ENCODE data around the gene ALOX12B.

ALOX12B gene

DNA sequence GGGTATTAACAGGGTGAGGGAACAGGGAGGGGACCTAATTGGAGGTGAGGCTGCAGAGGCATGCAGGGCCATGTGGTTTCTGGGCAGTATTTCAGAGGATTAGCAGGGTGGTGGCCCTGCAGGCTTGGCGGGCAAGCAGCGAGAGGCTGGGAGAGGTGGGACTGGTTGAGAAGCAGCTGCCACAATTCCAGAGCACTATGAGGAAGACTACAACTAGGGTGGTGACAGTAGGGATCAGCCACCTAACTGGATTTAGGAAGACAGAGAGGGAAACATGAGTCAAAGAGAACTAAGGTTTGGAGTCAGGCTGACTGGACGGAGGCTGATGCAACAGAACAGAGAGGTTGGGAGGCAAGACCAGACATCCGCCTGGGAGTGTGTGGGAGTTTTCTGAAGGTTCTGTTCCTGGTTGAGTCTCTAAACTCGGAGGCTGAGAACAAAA lies 18.5 kb upstream of the ALOX12B start:
- Histone ChIP-seq H3K9ac (ENCODE audit: low read length in 5 of 5) (no peak overlapping the region), H3K4me1 (ENCODE audit: control insufficient read depth in 5 of 5, insufficient read depth in 5 of 5, low read length in 5 of 5) (peaks cover 0 to 8% (median 8%) of the 10 kb centered on the region in 5 donors), H3K27ac (ENCODE audit: low read depth, low read length) (no peak overlapping the region), H3K36me3 (ENCODE audit: control insufficient read depth in 5 of 5, insufficient read depth in 5 of 5, low read length in 5 of 5) (no peaks in the 10 kb centered on the region), H3K27me3 (ENCODE audit: control insufficient read depth in 5 of 5, insufficient read depth in 4 of 5, low read length in 5 of 5) (peaks cover 17 to 33% (median 24%) of the 10 kb centered on the region in 5 donors), H3K4me3 (ENCODE audit: low read depth in 1 of 5, low read length in 5 of 5) (no peak overlapping the region), H3K9me3 (ENCODE audit: control insufficient read depth in 5 of 5, low read length in 5 of 5) (no peaks in the 10 kb centered on the region)

DNA sequence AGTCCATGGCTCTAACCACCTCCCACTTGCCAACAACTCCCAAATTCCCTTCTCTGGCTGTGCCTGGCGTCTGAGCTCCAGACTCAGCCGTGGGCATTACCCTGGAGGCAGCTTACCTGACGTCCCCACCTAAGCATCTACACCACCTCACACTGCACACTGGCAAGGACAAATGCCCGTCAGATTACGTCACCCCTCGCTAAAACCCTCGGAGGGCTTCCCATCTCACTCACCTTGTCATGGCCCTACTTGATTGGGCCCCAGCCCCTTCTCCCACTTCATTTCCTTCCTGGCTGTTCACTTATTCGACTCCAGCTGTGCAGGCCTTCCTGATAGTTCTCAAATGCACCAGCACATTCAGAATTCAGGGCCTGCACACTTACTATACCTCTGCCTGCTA lies 17.4 kb upstream of the ALOX12B start:
- Histone ChIP-seq H3K9ac (ENCODE audit: low read length in 5 of 5) (no peak overlapping the region), H3K4me3 (ENCODE audit: low read depth in 1 of 5, low read length in 5 of 5) (no peak overlapping the region), H3K27me3 (ENCODE audit: control insufficient read depth in 5 of 5, insufficient read depth in 4 of 5, low read length in 5 of 5) (peaks cover 6 to 23% (median 13%) of the 10 kb centered on the region in 5 donors), H3K9me3 (ENCODE audit: control insufficient read depth in 5 of 5, low read length in 5 of 5) (no peaks in the 10 kb centered on the region), H3K27ac (ENCODE audit: low read depth, low read length) (no peak overlapping the region), H3K36me3 (ENCODE audit: control insufficient read depth in 5 of 5, insufficient read depth in 5 of 5, low read length in 5 of 5) (no peaks in the 10 kb centered on the region), H3K4me1 (ENCODE audit: control insufficient read depth in 5 of 5, insufficient read depth in 5 of 5, low read length in 5 of 5) (peaks cover 0 to 3% (median 3%) of the 10 kb centered on the region in 5 donors)

DNA sequence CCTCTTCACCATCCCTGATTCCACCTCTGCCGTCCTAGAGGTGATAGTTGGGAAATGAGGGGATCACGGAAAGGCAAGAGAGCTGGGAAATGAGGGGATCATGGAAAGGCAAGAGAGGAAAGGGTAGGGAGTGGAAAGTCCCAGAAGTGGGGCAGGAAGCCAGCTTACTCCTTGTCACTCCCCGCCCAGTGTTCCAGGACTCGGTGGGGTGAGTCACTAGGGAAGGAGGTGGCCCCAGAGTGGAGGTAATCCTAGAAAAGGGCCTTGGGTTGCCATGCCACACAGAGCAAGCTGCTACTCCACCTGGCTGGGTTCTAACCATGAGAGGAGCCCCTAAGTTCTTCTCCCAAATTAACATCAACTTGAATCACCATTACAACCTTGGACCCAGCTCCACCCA lies 16.0 kb upstream of the ALOX12B start:
- Histone ChIP-seq H3K4me3 (ENCODE audit: low read depth in 1 of 5, low read length in 5 of 5) (no peak overlapping the region), H3K9me3 (ENCODE audit: control insufficient read depth in 5 of 5, low read length in 5 of 5) (no peaks in the 10 kb centered on the region), H3K36me3 (ENCODE audit: control insufficient read depth in 5 of 5, insufficient read depth in 5 of 5, low read length in 5 of 5) (no peaks in the 10 kb centered on the region), H3K4me1 (ENCODE audit: control insufficient read depth in 5 of 5, insufficient read depth in 5 of 5, low read length in 5 of 5) (no peaks in the 10 kb centered on the region), H3K9ac (ENCODE audit: low read length in 5 of 5) (no peak overlapping the region), H3K27me3 (ENCODE audit: control insufficient read depth in 5 of 5, insufficient read depth in 4 of 5, low read length in 5 of 5) (peaks cover 0 to 10% (median 1%) of the 10 kb centered on the region in 5 donors), H3K27ac (ENCODE audit: low read depth, low read length) (no peak overlapping the region)

DNA sequence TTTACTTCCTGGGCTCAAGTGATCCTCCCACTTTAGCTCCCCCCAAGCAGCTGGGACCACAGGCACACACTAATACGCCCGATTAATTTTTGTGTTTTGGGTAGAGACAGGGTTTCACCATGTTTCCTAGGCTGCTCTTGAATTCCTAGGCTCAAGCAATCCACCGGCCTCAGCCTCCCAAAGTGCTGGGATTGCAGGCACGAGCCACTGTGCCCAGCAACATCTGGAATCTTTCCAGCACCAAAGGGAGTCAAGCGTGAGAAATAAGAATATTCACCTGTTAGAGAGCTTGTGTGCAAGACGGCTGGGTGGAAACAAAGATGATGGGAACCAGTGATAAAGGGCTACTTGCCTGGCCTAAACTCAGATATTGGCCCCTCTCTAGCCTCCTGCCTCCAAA lies 14.2 kb upstream of the ALOX12B start:
- H3K27me3 ChIP-seq (ENCODE audit: control insufficient read depth in 5 of 5, insufficient read depth in 4 of 5, low read length in 5 of 5) = peaks cover 0 to 9% (median 5%) of the 10 kb centered on the region in 5 donors
- H3K9ac ChIP-seq (ENCODE audit: low read length in 5 of 5) = no peak overlapping the region
- no peaks in the 10 kb centered on the region for H3K4me1 ChIP-seq (ENCODE audit: control insufficient read depth in 5 of 5, insufficient read depth in 5 of 5, low read length in 5 of 5)
- no peak overlapping the region for H3K27ac ChIP-seq (ENCODE audit: low read depth, low read length)
- no peaks in the 10 kb centered on the region for H3K9me3 ChIP-seq (ENCODE audit: control insufficient read depth in 5 of 5, low read length in 5 of 5)
- H3K4me3 ChIP-seq (ENCODE audit: low read depth in 1 of 5, low read length in 5 of 5) = no peak overlapping the region
- H3K36me3 ChIP-seq (ENCODE audit: control insufficient read depth in 5 of 5, insufficient read depth in 5 of 5, low read length in 5 of 5) = no peaks in the 10 kb centered on the region

DNA sequence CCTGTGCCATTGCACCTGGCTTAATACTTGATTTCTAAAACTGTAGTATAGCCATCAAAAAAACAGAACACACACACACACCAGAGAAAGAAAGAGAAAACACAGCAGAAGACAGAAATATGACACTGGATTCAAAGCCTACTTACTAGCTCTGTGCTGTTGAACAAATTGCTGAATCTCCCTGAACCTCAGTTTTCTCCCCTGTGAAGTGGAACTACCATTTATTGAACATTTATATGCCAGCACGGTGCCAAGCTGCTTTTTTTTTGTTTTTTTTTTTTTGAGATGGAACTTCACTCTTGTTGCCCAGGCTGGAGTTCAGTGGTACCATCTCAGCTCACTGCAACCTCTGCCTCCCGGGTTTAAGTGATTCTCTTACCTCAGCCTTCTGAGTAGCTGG lies 13.2 kb upstream of the ALOX12B start:
- Histone ChIP-seq H3K27ac (ENCODE audit: low read depth, low read length) (no peak overlapping the region), H3K4me1 (ENCODE audit: control insufficient read depth in 5 of 5, insufficient read depth in 5 of 5, low read length in 5 of 5) (no peaks in the 10 kb centered on the region), H3K27me3 (ENCODE audit: control insufficient read depth in 5 of 5, insufficient read depth in 4 of 5, low read length in 5 of 5) (peaks cover 3 to 12% (median 7%) of the 10 kb centered on the region in 5 donors), H3K9me3 (ENCODE audit: control insufficient read depth in 5 of 5, low read length in 5 of 5) (no peaks in the 10 kb centered on the region), H3K4me3 (ENCODE audit: low read depth in 1 of 5, low read length in 5 of 5) (no peak overlapping the region), H3K9ac (ENCODE audit: low read length in 5 of 5) (no peak overlapping the region), H3K36me3 (ENCODE audit: control insufficient read depth in 5 of 5, insufficient read depth in 5 of 5, low read length in 5 of 5) (no peaks in the 10 kb centered on the region)

DNA sequence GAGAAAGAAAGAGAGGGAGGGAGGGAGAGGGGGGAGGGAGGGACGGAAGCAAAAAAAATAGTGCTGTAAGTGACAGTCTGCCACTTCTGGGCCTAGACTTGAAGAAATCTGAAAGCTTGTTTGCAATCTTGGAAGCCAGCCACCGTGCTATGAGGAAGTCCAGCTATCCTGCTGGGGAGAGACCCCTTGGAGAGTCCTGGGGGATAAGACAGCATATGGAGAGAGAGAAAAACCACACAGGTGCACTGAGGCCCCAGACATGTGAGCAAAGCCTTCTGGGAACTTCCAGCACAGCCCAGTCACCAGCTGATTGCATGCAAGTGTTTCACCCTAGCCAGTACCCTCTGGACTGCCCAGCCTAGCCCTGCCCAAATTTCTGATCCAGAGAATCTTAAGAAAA lies 12.6 kb upstream of the ALOX12B start:
- H3K36me3 ChIP-seq (ENCODE audit: control insufficient read depth in 5 of 5, insufficient read depth in 5 of 5, low read length in 5 of 5) = no peaks in the 10 kb centered on the region
- no peak overlapping the region for H3K4me3 ChIP-seq (ENCODE audit: low read depth in 1 of 5, low read length in 5 of 5)
- H3K9ac ChIP-seq (ENCODE audit: low read length in 5 of 5) = no peak overlapping the region
- peaks cover 3 to 13% (median 11%) of the 10 kb centered on the region in 5 donors for H3K27me3 ChIP-seq (ENCODE audit: control insufficient read depth in 5 of 5, insufficient read depth in 4 of 5, low read length in 5 of 5)
- no peak overlapping the region for H3K27ac ChIP-seq (ENCODE audit: low read depth, low read length)
- H3K9me3 ChIP-seq (ENCODE audit: control insufficient read depth in 5 of 5, low read length in 5 of 5) = no peaks in the 10 kb centered on the region
- no peaks in the 10 kb centered on the region for H3K4me1 ChIP-seq (ENCODE audit: control insufficient read depth in 5 of 5, insufficient read depth in 5 of 5, low read length in 5 of 5)

DNA sequence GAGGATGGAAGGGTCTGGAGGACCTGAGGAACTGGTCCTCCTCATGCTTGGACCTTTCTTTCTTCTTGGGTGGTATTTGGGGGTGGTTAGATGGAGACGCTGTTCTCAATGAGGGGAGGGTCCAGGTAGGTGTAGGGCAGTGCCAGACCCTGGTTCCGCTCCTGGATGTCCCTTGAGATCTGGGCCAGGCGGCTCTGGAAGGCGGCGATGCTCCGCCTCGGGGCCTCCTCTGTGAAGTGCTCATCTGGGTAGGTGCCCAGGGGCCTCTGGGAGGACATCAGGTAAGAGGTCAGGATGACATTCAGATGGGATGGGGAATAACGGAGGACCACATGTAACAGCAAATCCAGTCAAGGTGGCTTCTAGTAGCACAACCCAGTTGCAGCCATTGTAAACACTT lies 9.0 kb upstream of the ALOX12B start:
- no peak overlapping the region for H3K9ac ChIP-seq (ENCODE audit: low read length in 5 of 5)
- H3K27me3 ChIP-seq (ENCODE audit: control insufficient read depth in 5 of 5, insufficient read depth in 4 of 5, low read length in 5 of 5) = peaks cover 5 to 29% (median 20%) of the 10 kb centered on the region in 5 donors
- no peak overlapping the region for H3K4me3 ChIP-seq (ENCODE audit: low read depth in 1 of 5, low read length in 5 of 5)

DNA sequence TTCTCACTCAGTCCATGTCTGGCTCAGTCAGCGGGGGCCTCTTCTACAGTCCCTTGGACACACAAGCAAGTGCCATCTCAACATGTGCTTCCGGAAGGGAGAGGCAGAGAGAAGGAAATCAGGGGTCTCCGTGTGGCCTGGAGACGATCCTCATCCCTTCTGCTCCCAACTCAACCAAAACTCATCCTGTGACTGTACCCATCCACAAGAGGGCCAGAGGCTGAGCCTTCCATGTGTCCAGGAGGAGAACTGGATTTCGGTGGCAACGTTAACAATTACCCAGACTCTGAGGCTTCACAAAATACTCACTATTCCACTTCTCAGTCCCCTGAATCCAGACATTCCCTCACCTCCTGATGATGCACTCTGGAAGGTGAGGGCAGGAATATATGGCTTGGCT lies 7.8 kb upstream of the ALOX12B start:
- no peak overlapping the region for H3K27ac ChIP-seq (ENCODE audit: low read depth, low read length)
- no peak overlapping the region for H3K4me3 ChIP-seq (ENCODE audit: low read depth in 1 of 5, low read length in 5 of 5)
- H3K36me3 ChIP-seq (ENCODE audit: control insufficient read depth in 5 of 5, insufficient read depth in 5 of 5, low read length in 5 of 5) = no peaks in the 10 kb centered on the region
- H3K9ac ChIP-seq (ENCODE audit: low read length in 5 of 5) = no peak overlapping the region
- no peaks in the 10 kb centered on the region for H3K4me1 ChIP-seq (ENCODE audit: control insufficient read depth in 5 of 5, insufficient read depth in 5 of 5, low read length in 5 of 5)
- no peaks in the 10 kb centered on the region for H3K9me3 ChIP-seq (ENCODE audit: control insufficient read depth in 5 of 5, low read length in 5 of 5)
- peaks cover 5 to 36% (median 27%) of the 10 kb centered on the region in 5 donors for H3K27me3 ChIP-seq (ENCODE audit: control insufficient read depth in 5 of 5, insufficient read depth in 4 of 5, low read length in 5 of 5)

More for the DNA sequence above, 9.0 kb upstream of the ALOX12B start:
- no peaks in the 10 kb centered on the region for H3K4me1 ChIP-seq (ENCODE audit: control insufficient read depth in 5 of 5, insufficient read depth in 5 of 5, low read length in 5 of 5)
- no peaks in the 10 kb centered on the region for H3K9me3 ChIP-seq (ENCODE audit: control insufficient read depth in 5 of 5, low read length in 5 of 5)
- no peaks in the 10 kb centered on the region for H3K36me3 ChIP-seq (ENCODE audit: control insufficient read depth in 5 of 5, insufficient read depth in 5 of 5, low read length in 5 of 5)
- H3K27ac ChIP-seq (ENCODE audit: low read depth, low read length) = no peak overlapping the region

DNA sequence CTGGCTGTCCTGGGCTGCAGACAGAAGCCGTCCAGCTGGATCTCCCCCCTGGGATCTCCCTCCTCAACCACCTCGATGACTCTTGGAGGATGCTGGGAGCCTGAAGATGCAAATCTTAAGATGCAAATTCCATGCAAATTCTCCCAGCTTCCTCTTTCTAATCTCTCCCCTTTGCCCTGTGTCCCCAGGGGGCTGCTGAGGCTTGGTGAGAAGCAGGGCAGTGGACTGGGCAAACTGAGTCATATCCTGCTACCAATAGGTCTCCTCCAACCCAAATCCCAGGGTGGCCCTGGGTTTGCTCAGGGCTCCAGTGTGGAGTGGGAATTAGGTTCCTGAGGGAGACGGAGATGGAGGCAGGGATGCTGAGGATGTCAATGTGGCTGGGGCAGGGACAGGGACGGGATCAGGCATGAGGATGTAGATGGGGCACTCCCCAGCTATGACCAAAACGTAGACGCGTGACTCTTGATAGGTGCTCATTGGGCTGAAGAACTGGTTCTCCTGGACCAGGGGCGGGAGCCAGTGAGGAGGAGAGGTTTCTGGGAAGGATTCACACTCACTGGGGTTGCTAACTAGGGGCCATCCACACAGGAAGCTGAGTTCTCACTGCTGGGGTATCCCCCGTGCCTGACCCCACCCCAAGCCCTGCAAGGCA lies 3.6 kb upstream of the ALOX12B start:
- Histone ChIP-seq H3K4me1 (ENCODE audit: control insufficient read depth in 5 of 5, insufficient read depth in 5 of 5, low read length in 5 of 5) (no peaks in the 10 kb centered on the region), H3K36me3 (ENCODE audit: control insufficient read depth in 5 of 5, insufficient read depth in 5 of 5, low read length in 5 of 5) (no peaks in the 10 kb centered on the region), H3K4me3 (ENCODE audit: low read depth in 1 of 5, low read length in 5 of 5) (no peak overlapping the region), H3K9me3 (ENCODE audit: control insufficient read depth in 5 of 5, low read length in 5 of 5) (no peaks in the 10 kb centered on the region), H3K9ac (ENCODE audit: low read length in 5 of 5) (no peak overlapping the region), H3K27ac (ENCODE audit: low read depth, low read length) (no peak overlapping the region), H3K27me3 (ENCODE audit: control insufficient read depth in 5 of 5, insufficient read depth in 4 of 5, low read length in 5 of 5) (peaks cover 7 to 49% (median 26%) of the 10 kb centered on the region in 5 donors)

DNA sequence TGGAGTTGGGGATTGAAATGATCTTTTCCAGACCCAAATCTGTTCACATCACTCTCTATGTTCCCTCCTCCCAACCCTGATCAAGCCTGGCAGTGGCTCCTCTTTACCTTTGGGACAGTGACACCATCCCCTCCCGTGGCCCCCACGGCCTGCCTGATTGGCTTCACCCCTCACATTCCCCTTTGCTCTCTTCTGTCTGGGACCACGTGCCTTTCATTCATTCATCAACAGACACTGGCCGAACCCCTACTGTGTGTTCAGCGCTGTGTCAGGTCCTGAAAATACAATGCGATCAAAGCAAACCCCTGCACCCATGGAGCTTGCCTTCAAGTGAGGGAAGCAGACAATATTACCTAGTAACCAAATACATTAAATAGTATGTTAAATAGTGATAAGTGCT lies 2.2 kb upstream of the ALOX12B start:
- Histone ChIP-seq H3K36me3 (ENCODE audit: control insufficient read depth in 5 of 5, insufficient read depth in 5 of 5, low read length in 5 of 5) (no peaks in the 10 kb centered on the region), H3K27me3 (ENCODE audit: control insufficient read depth in 5 of 5, insufficient read depth in 4 of 5, low read length in 5 of 5) (peaks cover 4 to 59% (median 32%) of the 10 kb centered on the region in 5 donors), H3K4me1 (ENCODE audit: control insufficient read depth in 5 of 5, insufficient read depth in 5 of 5, low read length in 5 of 5) (no peaks in the 10 kb centered on the region), H3K4me3 (ENCODE audit: low read depth in 1 of 5, low read length in 5 of 5) (no peak overlapping the region), H3K9ac (ENCODE audit: low read length in 5 of 5) (no peak overlapping the region), H3K9me3 (ENCODE audit: control insufficient read depth in 5 of 5, low read length in 5 of 5) (no peaks in the 10 kb centered on the region), H3K27ac (ENCODE audit: low read depth, low read length) (no peak overlapping the region)

Data from subcutaneous abdominal adipose tissue (tissue), 5 donors.